ENCODE measurements around the gene RPL12.

Gene RPL12

DNA sequence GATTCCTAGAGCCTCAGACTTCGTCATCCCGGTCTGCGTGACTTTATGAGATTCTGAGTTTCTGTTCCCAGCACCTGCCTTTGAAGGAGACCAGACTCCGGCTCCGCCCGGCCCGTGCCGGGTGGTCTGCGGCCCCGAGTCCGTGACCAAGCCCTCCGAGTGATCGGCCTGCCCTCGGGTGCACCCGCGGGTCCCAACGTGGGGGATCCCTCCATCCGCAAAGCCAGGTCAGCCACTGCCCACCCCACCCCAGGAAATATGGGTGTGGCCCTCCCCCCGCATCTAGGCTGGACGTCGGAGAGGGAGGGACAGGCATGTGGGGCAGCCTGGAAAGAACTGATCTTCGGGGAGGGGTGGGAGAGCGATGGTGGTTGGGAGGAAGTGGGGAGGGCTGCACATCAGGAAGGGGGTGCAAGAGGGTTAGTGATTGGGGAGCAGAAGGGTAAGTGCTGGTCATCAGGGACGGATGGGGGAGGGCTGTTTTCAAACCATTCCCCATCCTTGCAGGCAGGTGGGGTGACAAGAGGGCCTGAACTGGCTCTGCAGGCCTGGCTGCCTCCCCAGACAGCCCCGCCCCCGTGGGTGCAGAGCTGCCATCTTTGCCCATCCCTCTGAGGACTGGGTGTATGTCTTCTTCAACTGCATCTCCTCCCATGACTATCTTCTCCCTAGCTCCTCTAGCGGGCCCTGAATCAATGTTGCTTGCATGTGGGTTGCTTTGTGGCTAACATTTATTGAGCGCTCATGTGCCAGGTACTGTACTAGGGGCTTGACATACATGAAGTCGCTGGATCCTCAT lies 851 bp upstream of the RPL12 start:
- Mint-ChIP-seq H3K4me3 (peak overlapping the region; percentile 94 to 98 (median 98)), H3K9me3 (no peaks in the 10 kb centered on the region), H3K4me1 (peaks cover 33% of the 10 kb centered on the region), H3K27me3 (ENCODE audit: low read depth) (no peaks in the 10 kb centered on the region), H3K27ac (peak overlapping the region; percentile 93 to 98 (median 93)), H3K36me3 (ENCODE audit: low read depth) (peaks cover 46% of the 10 kb centered on the region)
- TF ChIP-seq, protein P1, sequence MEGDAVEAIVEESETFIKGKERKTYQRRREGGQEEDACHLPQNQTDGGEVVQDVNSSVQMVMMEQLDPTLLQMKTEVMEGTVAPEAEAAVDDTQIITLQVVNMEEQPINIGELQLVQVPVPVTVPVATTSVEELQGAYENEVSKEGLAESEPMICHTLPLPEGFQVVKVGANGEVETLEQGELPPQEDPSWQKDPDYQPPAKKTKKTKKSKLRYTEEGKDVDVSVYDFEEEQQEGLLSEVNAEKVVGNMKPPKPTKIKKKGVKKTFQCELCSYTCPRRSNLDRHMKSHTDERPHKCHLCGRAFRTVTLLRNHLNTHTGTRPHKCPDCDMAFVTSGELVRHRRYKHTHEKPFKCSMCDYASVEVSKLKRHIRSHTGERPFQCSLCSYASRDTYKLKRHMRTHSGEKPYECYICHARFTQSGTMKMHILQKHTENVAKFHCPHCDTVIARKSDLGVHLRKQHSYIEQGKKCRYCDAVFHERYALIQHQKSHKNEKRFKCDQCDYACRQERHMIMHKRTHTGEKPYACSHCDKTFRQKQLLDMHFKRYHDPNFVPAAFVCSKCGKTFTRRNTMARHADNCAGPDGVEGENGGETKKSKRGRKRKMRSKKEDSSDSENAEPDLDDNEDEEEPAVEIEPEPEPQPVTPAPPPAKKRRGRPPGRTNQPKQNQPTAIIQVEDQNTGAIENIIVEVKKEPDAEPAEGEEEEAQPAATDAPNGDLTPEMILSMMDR (IDR thresholded peaks at IDR 0.05; ENCODE audit: unreplicated experiment in 3 of 3): no peak

DNA sequence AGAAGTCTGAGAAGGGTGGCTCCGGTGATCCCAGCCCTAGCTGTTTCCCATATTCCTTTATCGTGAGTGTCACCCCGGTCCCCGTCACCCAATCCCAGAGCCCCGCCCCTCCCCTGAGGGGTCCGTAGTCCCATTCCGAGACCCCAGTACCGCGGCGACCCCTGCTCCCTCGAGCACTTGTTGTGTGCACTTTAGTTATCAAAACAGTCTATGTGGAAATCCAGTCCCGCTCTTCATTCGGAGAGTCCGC lies 327 bp upstream of the RPL12 start:
- H3K9me3 Mint-ChIP-seq: no peaks in the 10 kb centered on the region
- peak overlapping the region; percentile 93 to 98 (median 93) for H3K27ac Mint-ChIP-seq
- TF ChIP-seq, protein P1 (IDR thresholded peaks at IDR 0.05; ENCODE audit: unreplicated experiment in 3 of 3): no peak
- H3K27me3 Mint-ChIP-seq (ENCODE audit: low read depth): no peaks in the 10 kb centered on the region
- peaks cover 48% of the 10 kb centered on the region for H3K36me3 Mint-ChIP-seq (ENCODE audit: low read depth)
- peak overlapping the region; percentile 94 to 98 (median 98) for H3K4me3 Mint-ChIP-seq
- H3K4me1 Mint-ChIP-seq: peaks cover 33% of the 10 kb centered on the region

DNA sequence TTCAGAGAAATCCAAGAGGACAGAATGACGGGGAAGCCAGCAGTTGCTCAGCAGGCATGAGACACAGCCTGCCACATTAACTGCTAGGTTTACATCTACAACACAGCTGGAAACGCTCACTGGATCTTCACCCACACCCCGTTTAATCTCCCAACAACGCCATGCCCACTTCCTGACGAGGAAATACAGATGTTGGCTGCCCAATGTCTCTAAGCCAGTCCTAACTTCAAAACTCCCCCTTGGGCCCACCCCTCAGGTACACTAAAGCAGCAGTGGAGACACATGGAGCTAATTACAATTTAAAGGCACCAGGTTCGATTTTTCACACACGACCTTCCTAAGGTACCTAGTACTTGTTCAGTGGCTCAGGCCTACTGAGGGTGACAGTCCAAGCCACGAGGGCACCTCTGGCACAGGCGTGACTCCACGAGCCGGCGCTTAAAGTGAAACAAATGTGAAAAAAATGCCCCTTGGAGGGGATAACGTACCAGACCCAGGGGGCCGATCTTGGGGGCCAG lies 904 bp downstream of the RPL12 start:
- Mint-ChIP-seq H3K9me3 (no peaks in the 10 kb centered on the region), H3K4me1 (peaks cover 33% of the 10 kb centered on the region), H3K4me3 (peak overlapping the region; percentile 94 to 98 (median 98)), H3K27ac (peak overlapping the region; percentile 93 to 98 (median 93)), H3K36me3 (ENCODE audit: low read depth) (peaks cover 54% of the 10 kb centered on the region), H3K27me3 (ENCODE audit: low read depth) (no peaks in the 10 kb centered on the region)
- TF ChIP-seq, protein P1 (IDR thresholded peaks at IDR 0.05; ENCODE audit: unreplicated experiment in 3 of 3): no peak

- no peaks in the 10 kb centered on the region for H3K9me3 Mint-ChIP-seq
- no peaks in the 10 kb centered on the region for H3K27me3 Mint-ChIP-seq (ENCODE audit: low read depth)
- H3K4me1 Mint-ChIP-seq: peaks cover 33% of the 10 kb centered on the region
- TF ChIP-seq, protein P1 (IDR thresholded peaks at IDR 0.05; ENCODE audit: unreplicated experiment in 3 of 3): no peak
- peak overlapping the region; percentile 93 to 98 (median 93) for H3K27ac Mint-ChIP-seq
- H3K4me3 Mint-ChIP-seq: peak overlapping the region; percentile 94 to 98 (median 98)
- H3K36me3 Mint-ChIP-seq (ENCODE audit: low read depth): peaks cover 63% of the 10 kb centered on the region
Observed at GRCh38 chr9:127449332-127449966, 1.8 kb downstream of the RPL12 start.

DNA sequence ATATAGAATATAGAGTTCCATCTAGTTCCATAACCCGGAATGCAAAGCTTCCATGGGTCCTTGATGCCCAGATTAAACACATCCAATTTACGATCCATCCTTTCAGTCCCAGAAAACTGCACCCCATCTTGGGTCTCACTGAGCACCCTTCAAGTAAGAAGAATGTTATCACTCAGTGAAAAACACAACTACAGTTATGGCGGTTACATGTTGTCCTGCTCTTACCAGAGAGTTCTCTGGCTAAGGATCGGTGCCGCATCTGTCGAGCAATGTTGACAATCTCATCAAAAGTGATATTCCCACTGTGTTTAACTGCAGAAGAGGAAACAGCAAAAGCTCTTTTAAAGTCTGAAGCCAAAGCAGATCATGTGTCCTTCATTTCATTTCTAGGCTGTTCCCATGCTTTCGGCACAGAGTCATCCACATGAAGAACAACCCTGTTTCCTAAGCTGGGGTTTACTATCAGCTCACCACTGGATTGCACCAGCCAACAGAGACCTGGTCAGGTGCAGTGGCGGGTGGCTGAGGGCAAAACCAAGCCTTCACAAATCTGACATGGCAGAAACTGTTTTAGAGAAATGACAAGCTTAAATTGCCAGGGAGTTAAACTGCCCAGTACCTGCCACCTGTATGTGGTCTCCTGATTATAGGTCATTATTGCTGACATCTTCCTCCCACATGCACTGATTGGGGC lies 2.9 kb downstream of the RPL12 start:
- Mint-ChIP-seq H3K4me1 (peaks cover 33% of the 10 kb centered on the region), H3K9me3 (no peaks in the 10 kb centered on the region), H3K4me3 (peak overlapping the region; percentile 94 to 98 (median 98)), H3K27me3 (ENCODE audit: low read depth) (no peaks in the 10 kb centered on the region), H3K27ac (peak overlapping the region; percentile 56 to 93 (median 65)), H3K36me3 (ENCODE audit: low read depth) (peaks cover 66% of the 10 kb centered on the region)
- TF ChIP-seq, protein P1 (IDR thresholded peaks at IDR 0.05; ENCODE audit: unreplicated experiment in 3 of 3): no peak
